AG09319 (cell line): ENCODE measurements around the gene GNAI2.

ENCODE experiments used
- DNase-seq: peaks from one replicate; pipeline ENCODE4 v3.0.0-alpha.2; 2010; ENCODE audit warnings: low read depth; ENCODE audit errors: extremely low read depth
- TF ChIP-seq, protein P1 (sequence below): IDR thresholded peaks from 2 replicates; pipeline ENCODE4 v1.5.1; 2011; ENCODE audit warnings: low read depth, mild to moderate bottlenecking, inconsistent platforms, low read length, moderate library complexity

GNAI2 gene

DNA sequence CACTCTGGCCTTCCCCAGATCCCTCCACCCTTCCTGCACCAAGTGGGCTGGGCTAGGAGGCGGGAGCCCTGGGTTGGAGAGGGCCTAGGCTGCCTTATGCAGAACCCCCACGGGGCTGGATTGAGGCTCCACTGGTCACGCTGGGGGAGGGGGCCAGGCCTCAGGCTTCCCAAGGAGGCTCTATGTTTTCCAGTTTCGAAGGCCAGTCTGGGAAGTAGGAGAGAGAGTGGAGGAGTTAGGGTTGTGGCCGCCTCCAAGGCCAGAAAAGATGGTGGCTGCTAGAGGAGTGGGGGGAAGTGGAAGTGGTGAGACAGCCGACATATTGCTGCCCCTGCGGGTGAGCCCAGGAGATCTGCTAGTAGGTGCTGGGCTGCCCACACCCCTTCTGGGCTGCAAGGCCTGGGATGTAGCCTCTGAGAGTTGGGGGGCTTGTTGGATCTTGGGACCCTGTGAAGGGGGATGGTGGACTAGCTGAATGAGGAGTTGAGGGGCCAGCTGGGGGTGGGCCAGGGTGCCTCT, 1.2 kb downstream of the GNAI2 start:
- TF ChIP-seq, protein P1, sequence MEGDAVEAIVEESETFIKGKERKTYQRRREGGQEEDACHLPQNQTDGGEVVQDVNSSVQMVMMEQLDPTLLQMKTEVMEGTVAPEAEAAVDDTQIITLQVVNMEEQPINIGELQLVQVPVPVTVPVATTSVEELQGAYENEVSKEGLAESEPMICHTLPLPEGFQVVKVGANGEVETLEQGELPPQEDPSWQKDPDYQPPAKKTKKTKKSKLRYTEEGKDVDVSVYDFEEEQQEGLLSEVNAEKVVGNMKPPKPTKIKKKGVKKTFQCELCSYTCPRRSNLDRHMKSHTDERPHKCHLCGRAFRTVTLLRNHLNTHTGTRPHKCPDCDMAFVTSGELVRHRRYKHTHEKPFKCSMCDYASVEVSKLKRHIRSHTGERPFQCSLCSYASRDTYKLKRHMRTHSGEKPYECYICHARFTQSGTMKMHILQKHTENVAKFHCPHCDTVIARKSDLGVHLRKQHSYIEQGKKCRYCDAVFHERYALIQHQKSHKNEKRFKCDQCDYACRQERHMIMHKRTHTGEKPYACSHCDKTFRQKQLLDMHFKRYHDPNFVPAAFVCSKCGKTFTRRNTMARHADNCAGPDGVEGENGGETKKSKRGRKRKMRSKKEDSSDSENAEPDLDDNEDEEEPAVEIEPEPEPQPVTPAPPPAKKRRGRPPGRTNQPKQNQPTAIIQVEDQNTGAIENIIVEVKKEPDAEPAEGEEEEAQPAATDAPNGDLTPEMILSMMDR: no peak
- DNase-seq: no peak

- peak; percentile 52 for DNase-seq
- TF ChIP-seq, protein P1: 0 out of 2 replicates have a peak, but pooled peaks have one; percentile 0
These were observed 1.9 kb downstream of the GNAI2 start for GRCh38 chr3:50237754-50238548.

DNA sequence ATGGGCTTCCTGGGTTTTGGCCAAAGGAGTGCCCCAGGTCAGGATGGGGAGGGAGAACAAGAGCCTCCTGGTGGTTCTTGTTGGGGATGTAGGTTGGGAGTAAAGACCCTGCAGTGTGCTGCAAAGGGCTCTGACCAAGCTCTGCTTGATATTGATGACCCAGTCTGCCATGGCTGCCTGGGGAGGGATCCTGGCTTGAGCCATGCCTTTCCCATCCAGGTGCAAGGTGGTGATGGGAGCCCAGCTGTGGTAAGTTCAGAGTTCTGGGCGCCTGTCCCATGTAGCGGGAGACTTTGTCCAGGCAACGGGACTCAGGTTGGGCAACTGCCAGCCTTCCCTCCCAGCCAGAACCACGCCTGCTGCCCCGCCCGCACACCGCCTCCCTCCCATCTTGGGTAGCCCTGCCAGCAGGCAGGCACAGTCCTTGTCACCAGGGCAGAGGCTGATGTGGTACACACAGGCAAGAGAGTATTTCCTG, 2.6 kb downstream of the GNAI2 start:
- DNase-seq: no peak
- TF ChIP-seq, protein P1: 0 out of 2 replicates have a peak, but pooled peaks have one; percentile 0

GRCh38 chr3:50239649-50240048, 3.6 kb downstream of the GNAI2 start:
- TF ChIP-seq, protein P1: no peak

GRCh38 chr3:50241163-50241562, 5.2 kb downstream of the GNAI2 start:
- DNase-seq: no peak

More at GRCh38 chr3:50239649-50240048, 3.6 kb downstream of the GNAI2 start:
- no peak for DNase-seq

GRCh38 chr3:50241713-50242380, 5.8 kb downstream of the GNAI2 start:
- TF ChIP-seq, protein P1: no peak
- DNase-seq: no peak

More at GRCh38 chr3:50241163-50241562, 5.2 kb downstream of the GNAI2 start:
- TF ChIP-seq, protein P1: no peak

DNA sequence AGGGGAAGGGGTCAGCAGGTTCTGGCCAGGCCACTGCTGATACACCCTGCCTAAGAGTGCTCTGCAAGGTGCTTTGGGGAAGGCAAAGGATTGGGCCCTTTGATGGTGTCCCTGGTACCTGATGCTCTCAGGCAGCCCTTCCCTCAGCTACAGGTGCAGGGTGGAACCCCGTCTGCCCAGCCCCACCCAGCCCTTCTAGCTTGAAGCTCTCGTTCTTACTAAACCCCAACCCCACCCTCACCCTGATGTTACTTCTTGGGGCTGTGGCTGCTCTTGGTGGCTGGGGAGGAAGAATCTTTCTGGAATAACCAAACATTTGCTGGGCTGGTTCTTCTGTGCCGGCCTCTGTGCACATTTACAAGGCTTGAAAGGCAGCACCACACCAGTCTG, 6.4 kb downstream of the GNAI2 start:
- TF ChIP-seq, protein P1: no peak
- DNase-seq: no peak
